T47D (cell line): ENCODE measurements around the gene ANKLE2.
"Not testable (repeated sequence)": the region's sequence is repeated elsewhere in the genome, so short reads cannot be mapped to it uniquely, and the experiment has no call there.

Experiments
- DNase-seq, 2 experiments: peaks; one replicate each; pipeline versions ENCODE4 v3.0.0 to v3.0.0-alpha.2; 2011 to 2012; ENCODE audit warnings: low read depth in 1 of 2, low spot score in 1 of 2
- JUND ChIP-seq: IDR thresholded peaks from 2 replicates; pipeline ENCODE4 v1.6.1; 2012; ENCODE audit warnings: low read depth
- in situ Hi-C: cut with HindIII; loops from 2 replicates; pipeline ENCODE4 v1.10.0; 2016; ENCODE audit warnings: low sequenced_read_pairs, low pct_unique_long_range_greater_than_20kb

Gene ANKLE2

DNA sequence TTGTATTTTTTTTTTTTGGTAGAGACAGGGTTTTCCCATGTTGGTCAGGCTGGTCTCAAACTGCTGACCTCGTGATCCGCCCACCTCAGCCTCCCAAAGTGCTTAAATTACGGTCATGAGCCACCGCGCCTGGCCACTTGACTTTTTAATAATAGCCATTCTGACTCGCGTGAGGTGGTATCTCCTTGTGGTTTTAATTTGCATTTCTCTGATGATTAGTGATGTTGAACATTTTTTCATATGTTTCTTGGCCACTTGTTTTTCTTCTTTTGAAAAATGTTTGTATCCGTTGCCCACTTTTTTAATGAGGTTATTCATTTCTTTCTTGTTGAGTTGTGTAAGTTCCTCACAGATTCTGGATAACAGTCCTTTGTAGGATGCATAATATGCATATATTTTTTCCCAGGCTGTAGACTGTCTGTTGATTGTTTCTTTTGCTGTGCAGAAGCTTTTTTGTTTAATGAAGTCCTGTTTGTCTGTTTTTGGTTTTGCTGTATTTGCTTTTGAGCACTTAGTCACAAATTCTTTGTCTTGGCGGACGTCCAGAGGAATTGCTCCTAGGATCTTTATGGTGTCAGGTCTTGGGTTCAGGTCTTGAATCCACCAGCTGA lies 61.3 kb downstream of the ANKLE2 start:
- no peak for TF ChIP-seq JUND
- in situ Hi-C loops = no loop called here
- peak in 1 of 2 experiments; percentile 90 for DNase-seq

DNA sequence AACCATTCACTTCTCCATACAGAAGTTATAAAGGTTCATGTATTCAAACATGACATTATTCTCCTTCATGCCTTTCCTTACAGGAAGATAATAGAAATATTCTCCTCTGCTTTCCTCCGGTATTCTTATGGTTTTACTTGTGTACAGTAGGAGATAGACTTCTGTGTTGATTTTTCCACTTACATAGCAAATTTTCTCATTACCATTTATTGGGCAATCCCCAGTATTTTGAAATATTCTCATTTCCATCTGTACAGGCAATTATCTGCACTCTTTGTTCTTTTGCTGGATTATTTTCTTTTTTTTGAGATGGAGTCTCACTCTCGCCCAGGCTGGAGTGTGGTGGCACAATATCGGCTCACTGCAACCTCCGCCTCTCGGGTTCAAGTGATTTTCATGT lies 63.3 kb downstream of the ANKLE2 start:
- no peak for TF ChIP-seq JUND
- no peak for DNase-seq
- in situ Hi-C loops = no loop called here

DNA sequence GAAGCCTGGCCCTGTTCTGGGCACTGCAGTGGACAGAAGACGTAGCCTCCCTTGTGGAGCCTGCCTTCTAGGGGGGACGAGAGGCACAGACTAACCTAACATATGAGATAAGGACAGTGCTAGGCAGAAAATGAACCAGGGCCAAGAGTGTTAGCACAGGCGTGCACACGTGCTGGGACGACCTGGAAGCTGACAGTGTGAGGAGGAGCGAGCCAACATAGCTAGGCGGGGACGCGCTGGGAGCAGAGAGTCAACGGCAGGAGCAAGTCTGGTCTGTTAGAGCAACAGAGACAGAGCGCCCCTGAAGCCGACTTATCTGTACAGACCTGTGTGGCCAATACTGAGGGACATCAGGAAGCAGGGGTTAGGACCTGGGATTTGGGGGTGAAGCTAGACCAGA lies 66.2 kb downstream of the ANKLE2 start:
- TF ChIP-seq JUND = no peak
- DNase-seq = no peak
- in situ Hi-C loops = no loop called here

DNA sequence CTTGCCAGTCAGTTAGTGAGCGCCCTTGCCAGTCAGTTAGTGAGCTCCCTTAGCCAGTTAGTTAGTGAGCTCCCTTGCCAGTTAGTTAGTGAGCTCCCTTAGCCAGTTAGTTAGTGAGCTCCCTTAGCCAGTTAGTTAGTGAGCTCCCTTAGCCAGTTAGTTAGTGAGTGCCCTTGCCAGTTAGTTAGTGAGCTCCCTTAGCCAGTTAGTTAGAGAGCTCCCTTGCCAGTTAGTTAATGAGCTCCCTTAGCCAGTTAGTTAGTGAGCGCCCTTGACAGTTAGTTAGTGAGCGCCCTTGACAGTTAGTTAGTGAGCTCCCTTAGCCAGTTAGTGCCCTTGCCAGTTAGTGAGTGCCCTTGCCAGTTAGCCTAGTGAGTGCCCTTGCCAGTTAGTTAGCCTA lies 66.7 kb downstream of the ANKLE2 start:
- in situ Hi-C loops, DNase-seq: not testable (repeated sequence)

DNA sequence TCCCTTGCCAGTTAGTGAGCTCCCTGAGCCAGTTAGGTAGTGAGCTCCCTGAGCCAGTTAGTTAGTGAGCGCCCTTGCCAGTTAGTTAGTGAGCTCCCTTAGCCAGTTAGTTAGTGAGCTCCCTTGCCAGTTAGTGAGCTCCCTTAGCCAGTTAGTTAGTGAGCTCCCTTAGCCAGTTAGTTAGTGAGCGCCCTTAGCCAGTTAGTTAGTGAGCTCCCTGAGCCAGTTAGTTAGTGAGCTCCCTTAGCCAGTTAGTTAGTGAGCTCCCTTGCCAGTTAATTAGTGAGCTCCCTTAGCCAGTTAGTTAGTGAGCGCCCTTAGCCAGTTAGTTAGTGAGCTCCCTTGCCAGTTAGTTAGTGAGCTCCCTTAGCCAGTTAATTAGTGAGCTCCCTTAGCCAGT lies 69.6 kb downstream of the ANKLE2 start:
- in situ Hi-C loops, DNase-seq: not testable (repeated sequence)

DNA sequence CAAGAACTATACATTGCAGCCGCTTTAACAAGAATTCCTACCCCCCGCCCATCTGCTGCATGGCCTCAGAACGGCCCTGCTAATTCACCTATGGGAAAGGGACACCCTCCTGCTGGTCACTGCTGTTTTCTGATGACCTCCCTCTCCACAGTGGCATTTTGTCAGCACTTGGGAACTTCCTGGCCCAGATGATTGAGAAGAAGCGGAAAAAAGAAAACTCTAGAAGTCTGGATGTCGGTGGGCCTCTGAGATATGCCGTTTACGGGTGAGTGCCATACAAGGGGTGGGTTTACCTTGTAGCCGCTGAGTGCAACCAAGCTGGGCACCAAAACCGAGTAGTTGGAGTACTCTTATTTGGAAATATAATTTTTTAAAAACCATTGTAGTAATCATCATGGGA lies 71.5 kb downstream of the ANKLE2 start:
- no peak for DNase-seq
- in situ Hi-C loops = no loop called here
- TF ChIP-seq JUND = no peak

DNA sequence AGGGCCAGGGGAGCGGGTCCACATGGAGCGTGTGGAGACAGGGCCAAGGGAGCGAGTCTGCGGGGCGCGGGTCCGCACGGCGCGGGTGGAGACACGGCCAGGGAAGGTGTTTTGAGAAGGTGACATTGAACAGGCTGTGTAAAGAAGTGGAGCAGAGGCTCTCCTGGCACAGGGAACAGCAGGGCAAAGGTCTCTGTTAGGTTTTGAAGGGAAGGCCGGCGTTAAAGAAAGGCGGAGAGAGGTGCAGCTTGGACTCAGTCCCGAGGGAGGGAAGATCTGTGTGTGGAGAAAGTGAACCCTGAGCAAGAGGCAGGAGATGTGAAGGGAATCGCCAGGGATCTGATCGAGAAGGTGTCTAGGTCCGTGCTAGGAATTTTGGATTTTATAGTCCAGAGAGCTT lies 72.4 kb downstream of the ANKLE2 start:
- no peak for TF ChIP-seq JUND
- peak in 1 of 2 experiments; percentile 31 for DNase-seq
- in situ Hi-C loops = no loop called here

DNA sequence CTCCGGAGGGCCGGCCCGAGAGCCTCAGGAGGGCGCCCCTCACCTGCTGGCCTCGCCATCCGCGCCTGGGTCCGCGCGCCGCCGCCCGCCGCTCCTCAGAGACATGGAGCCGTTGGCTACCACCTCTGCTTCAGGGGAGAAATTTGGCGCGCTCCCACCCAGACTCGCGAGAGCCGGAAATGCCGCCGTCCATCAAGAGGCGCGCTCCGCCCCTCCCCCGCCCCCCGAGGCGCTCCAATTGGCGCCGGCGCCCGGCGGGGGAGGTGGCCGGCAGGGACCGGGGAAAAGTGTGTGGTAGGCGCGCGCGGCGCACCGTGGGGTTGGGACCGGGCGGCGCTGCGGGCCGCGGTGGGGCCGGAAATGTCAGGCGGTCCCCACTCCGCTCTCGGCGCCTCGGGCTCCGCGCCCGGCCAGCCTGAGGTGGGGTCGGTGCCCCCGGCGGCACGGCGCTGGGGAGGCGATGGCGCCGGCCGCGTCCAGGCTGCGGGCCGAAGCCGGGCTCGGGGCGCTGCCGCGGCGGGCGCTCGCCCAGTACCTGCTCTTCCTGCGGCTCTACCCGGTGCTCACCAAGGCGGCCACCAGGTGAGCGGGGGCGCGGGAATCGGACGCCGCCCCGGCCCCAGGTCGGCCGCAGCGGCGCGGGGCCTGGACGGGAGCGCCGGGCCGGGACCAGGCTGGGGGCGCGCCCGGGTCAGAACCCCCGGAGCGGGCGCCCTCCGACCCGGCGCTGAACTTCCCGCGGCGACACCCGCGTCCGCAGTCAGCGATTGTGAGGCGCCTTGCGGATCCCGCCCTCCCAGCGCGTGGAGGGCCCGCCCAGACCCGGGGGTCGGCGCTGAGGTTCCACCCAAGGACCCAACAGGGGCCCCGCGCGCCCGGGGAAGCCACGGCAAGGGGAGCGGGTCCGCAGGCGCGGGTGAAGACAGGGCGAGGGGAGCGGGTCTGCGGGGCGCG lies 74.1 kb downstream of the ANKLE2 start, which contains the start of the genes POLE and PXMP2:
Gene POLE, minus strand, starts transcription at position 132 of the 954 bp plus-strand sequence. Its CDS starts 27 bp downstream, at position 105.
Gene PXMP2, plus strand, starts transcription at position 377 of the 954 bp plus-strand sequence. Its CDS starts 84 bp downstream, at position 461.
- DNase-seq = peak; percentile 98 to 99
- in situ Hi-C loops = no loop called here
- no peak for TF ChIP-seq JUND

DNA sequence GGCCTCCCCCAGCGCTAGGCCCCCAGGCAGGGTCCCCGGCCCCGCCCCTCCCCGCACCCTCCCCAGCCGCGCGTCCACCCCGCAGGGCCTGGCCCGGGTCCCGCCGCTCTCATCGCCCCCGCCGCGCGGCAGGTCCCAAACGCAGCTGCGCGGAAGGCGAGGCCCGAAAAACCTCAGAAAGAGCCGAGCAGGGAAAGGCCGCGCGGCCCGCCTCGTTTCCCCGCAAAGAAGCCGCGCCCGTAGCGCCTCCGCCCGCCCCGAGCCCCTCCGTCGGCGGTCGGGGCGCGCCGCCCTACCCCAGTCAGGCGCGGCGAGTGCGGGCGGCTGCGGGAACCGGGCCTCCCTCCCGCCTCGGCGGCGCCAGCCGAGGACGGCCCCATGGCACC lies 74.8 kb downstream of the ANKLE2 start:
- TF ChIP-seq JUND = no peak
- in situ Hi-C loops = no loop called here
- peak; percentile 43 to 65 for DNase-seq

DNA sequence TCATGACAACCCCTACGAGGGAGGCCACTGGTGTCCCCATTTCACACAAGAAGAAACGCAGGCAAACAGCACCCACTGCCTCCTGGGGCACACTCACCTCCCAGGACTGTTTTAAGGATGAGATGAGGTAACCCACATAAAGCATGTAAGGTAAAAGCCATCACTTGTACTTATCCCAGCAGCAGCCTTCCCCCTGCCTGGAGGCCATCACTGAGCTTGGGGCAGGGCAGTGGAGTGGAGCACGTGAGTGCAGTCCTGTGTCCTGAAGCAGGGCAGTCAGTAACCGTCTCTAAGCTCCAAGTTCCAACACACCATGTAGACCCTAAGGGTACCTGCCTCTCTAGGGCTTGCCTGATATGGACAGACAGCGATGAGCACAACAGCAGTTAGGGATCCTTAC lies 76.2 kb downstream of the ANKLE2 start:
- DNase-seq = no peak
- TF ChIP-seq JUND = no peak
- in situ Hi-C loops = no loop called here

DNA sequence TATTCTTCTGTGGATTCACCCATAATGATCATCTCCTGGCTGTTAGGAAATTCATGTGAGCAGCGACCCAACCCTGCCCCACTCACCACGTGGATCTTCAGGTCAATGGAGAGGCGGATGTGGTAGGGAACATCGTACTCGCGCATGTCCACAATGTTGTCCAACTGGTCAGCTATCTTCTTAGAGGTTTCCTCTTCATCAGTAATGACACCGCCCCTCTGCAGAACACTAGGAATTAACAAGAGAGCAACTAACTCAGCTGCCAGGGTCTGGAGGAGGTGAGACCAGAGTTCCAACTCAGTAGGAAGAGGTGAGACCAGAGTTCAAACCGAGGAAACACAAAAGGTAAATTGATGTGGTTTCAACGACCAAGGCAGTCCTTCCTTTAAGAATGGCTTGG lies 84.1 kb downstream of the ANKLE2 start:
- no peak for TF ChIP-seq JUND
- in situ Hi-C loops = no loop called here
- no peak for DNase-seq

DNA sequence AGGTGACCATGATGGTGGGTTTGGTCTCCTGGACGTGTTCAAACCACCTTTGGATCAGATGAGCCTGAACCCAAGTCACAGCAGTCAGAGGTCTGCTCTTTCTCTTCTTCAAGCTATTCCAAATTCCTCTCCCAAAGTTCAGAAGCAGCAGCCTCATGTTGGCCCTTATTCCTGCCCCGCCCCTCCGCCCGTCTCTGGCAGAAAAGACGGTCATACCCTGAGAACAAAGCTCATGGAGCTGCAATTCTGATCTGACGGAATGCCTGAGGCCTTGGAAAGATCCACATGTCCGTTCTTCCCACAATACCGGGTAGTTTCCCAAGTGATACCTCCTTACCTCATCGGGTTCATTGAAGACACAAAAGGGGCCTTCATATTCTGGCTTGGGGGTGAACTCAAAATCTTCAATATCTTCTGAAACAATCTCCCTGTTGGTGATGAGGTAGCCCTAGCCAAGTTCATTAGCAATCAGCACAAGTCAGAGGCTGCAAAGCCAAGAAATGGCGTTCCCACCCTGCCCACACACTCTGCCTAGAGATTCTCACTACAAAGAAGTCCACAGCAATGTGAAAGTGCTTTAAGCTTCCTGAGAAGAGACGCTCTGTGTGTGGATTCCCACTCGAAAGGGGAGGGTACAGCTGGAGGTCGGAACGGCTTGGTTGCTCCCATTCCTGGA lies 85.7 kb downstream of the ANKLE2 start:
- no peak for DNase-seq
- no peak for TF ChIP-seq JUND
- in situ Hi-C loops = no loop called here
